SK-N-MC (cell line): ENCODE results near the gene CPSF3.

Source experiments
- EZH2 ChIP-seq: fragments of 200-600 bp; sonication (generic); IDR thresholded peaks from one replicate; pipeline ENCODE4 v1.6.1; 2017; ENCODE audit warnings: antibody characterized with exemption
- POLR2AphosphoS5 ChIP-seq: IDR thresholded peaks from 2 replicates; pipeline ENCODE4 v1.6.1; 2012; ENCODE audit warnings: mild to moderate bottlenecking, low read depth, low read length, borderline replicate concordance

DNA sequence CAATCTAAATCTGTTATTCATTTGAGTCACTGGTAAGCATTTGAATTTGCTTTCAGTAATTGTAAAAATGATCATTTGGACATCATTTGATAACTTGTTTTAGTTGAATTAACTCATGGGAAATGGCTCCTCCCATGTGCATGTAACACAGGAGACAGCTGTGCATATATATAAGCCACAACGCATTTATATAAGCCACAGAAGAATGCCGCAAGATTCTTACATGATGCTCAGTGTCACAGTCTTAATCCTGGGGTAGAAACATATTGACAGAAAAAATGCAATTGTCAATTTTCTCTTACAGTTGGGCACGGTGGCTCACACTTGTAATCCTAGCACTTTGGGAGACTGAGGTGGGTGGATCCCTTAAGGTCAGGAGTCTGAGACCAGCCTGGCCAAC, 37.6 kb downstream of the CPSF3 start:
- TF ChIP-seq POLR2AphosphoS5 (no peak), EZH2 (no peak)
